HepG2 (cell line): ENCODE data around the gene TAF6. TPM values are rescaled to one million over a fixed set of nuclear protein-coding genes. Genes with fewer than 3 reads are reported as not detected.
A peak's percentile ranks its signal among the peaks of the same experiment; 100 is the strongest.

Experiments used
- DDIT3 ChIP-seq: sonication (generic); formaldehyde crosslinking; IDR thresholded peaks from 2 replicates; pipeline ENCODE4 v1.4.0; 2020; ENCODE audit warnings: mild to moderate bottlenecking, missing genetic modification reagents
- EEA1 ChIP-seq: sonication (generic); formaldehyde crosslinking; IDR thresholded peaks from 2 replicates; pipeline ENCODE4 v1.5.1; 2020; ENCODE audit warnings: mild to moderate bottlenecking, missing genetic modification reagents, borderline replicate concordance
- FOXK1 ChIP-seq: sonication (generic); formaldehyde crosslinking; IDR thresholded peaks from 2 replicates; pipeline ENCODE4 v1.4.0; 2020; ENCODE audit warnings: low read depth, missing genetic modification reagents, borderline replicate concordance
- GLI4 ChIP-seq: sonication (generic); formaldehyde crosslinking; IDR thresholded peaks from 2 replicates; pipeline ENCODE4 v1.5.1; 2020; ENCODE audit warnings: missing genetic modification reagents, mild to moderate bottlenecking, moderate library complexity, borderline replicate concordance
- GLMP ChIP-seq: sonication (generic); formaldehyde crosslinking; IDR thresholded peaks from 2 replicates; pipeline ENCODE4 v1.9.0; 2021; ENCODE audit warnings: missing genetic modification reagents, mild to moderate bottlenecking, borderline replicate concordance
- HHEX ChIP-seq: IDR thresholded peaks from 2 replicates; pipeline ENCODE4 v1.6.1; 2016; ENCODE audit warnings: control low read depth
- KDM5B ChIP-seq: sonication (generic); formaldehyde crosslinking; IDR thresholded peaks from 2 replicates; pipeline ENCODE4 v1.4.0; 2020; ENCODE audit warnings: missing genetic modification reagents, mild to moderate bottlenecking, borderline replicate concordance
- PBX2 ChIP-seq: IDR thresholded peaks from 2 replicates; pipeline ENCODE4 v1.6.1; 2016; ENCODE audit warnings: control low read depth
- PBX3 ChIP-seq: sonication (generic); formaldehyde crosslinking; IDR thresholded peaks from 2 replicates; pipeline ENCODE4 v1.8.1; 2023; ENCODE audit warnings: missing genetic modification reagents, inconsistent platforms, borderline replicate concordance
- TRIM24 ChIP-seq: sonication (generic); formaldehyde crosslinking; IDR thresholded peaks from 2 replicates; pipeline ENCODE4 v1.8.0; 2022; ENCODE audit warnings: mild to moderate bottlenecking, missing genetic modification reagents
- ZNF317 ChIP-seq: sonication (generic); formaldehyde crosslinking; IDR thresholded peaks from 2 replicates; pipeline ENCODE4 v1.5.0; 2020; ENCODE audit warnings: mild to moderate bottlenecking, missing genetic modification reagents
- ZNF318 ChIP-seq: sonication (generic); formaldehyde crosslinking; IDR thresholded peaks from 2 replicates; pipeline ENCODE4 v1.4.0; 2020; ENCODE audit warnings: mild to moderate bottlenecking, missing genetic modification reagents
- ZNF503 ChIP-seq: sonication (generic); formaldehyde crosslinking; IDR thresholded peaks from 2 replicates; pipeline ENCODE4 v1.4.0; 2020; ENCODE audit warnings: missing genetic modification reagents
- ZNF619 ChIP-seq: sonication (generic); formaldehyde crosslinking; IDR thresholded peaks from 2 replicates; pipeline ENCODE4 v1.4.0; 2020; ENCODE audit warnings: mild to moderate bottlenecking, missing genetic modification reagents
- polyA plus RNA-seq, 8 experiments: library from polyadenylated mRNA; depleted of rRNA in 3 of 8; stranded (reverse) in 7 of 8; unstranded in 1 of 8; fragments of >200 nt; fragmentation: Illumina TruSeq in 4 of 8; extraction: Trizol in 4 of 8; gene quantifications; 2 replicates each; pipeline versions ENCODE4 v1.2.1 to v1.2.3, GENCODE V29; 2011 to 2016; ENCODE audit warnings: low read depth in 4 of 8, missing spikeins in 1 of 8, mixed read lengths in 1 of 8; ENCODE audit not compliant: insufficient read depth in 1 of 8
- total RNA-seq, 5 experiments: library from RNA; depleted of rRNA; stranded (reverse); fragments of >200 nt; fragmentation: Illumina TruSeq; extraction: Trizol; gene quantifications; 2 replicates each; pipeline ENCODE4 v1.2.3, GENCODE V29; 2016; ENCODE audit warnings: low read depth in 1 of 5

Gene TAF6
- total and polyA plus RNA-seq, 2 of the 13 experiments (the other 11 are each of a cell fraction or from before 2014, with no cell fraction given): 12.9 to 18.8 TPM

- peak; percentile 54; the same call in 1 of the 2 replicates for TF ChIP-seq PBX3 (CRISPR knock-in tag)
- peak; percentile 88 for TF ChIP-seq ZNF317
- TF ChIP-seq GLI4 (CRISPR knock-in tag): peak; percentile 39; the same call in 1 of the 2 replicates
- peak; percentile 92 for TF ChIP-seq KDM5B (CRISPR knock-in tag)
- TF ChIP-seq DDIT3 (CRISPR knock-in tag): no peak
- TF ChIP-seq TRIM24 (CRISPR knock-in tag): no peak
- peak; percentile 54 for TF ChIP-seq ZNF619 (CRISPR knock-in tag)
- peak; percentile 93; the same call in 1 of the 2 replicates for TF ChIP-seq FOXK1 (CRISPR knock-in tag)
- TF ChIP-seq ZNF503 (CRISPR knock-in tag): no peak
- TF ChIP-seq ZNF318 (CRISPR knock-in tag): no peak
- no peak for TF ChIP-seq GLMP (CRISPR knock-in tag)
- TF ChIP-seq PBX2: peak; percentile 79
- 0 out of 2 replicates have a peak, but pooled peaks have one; percentile 6 for TF ChIP-seq HHEX
- no peak for TF ChIP-seq EEA1 (CRISPR knock-in tag)
Measured at GRCh38 chr7:100081535-100082102, 37.5 kb downstream of the TAF6 start, which contains the start of gene ZNF3 (continued).
